Measurements from ENCODE around the gene IRF3. TPM values are rescaled to one million over a fixed set of nuclear protein-coding genes. Genes with fewer than 3 reads are reported as not detected.

Gene IRF3
- total RNA-seq, 1 experiment from 2014 or later = 189 TPM

DNA sequence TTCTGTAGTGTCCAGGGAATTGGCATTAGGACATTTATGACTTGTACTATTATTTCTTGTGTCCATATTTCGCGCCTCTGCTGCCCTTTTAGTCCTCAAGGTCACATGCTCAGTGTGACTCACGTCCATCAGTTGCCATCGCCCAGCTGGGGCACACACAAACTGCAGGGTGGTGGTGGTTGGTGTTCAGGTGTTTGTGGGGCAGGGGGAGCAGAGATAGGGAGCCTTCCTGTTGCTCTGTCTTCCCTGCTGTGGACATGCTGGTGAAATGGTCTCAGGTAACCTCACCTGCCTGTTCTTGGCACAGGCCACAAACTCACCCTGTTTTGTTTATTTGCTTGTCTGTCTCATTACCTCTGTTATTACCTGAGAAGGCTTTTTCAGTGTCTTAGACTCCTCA, 52.3 kb downstream of the IRF3 start:
- no peak overlapping the region for H3K27ac Mint-ChIP-seq (ENCODE audit: unreplicated experiment)
- no peak overlapping the region for H3K4me3 Mint-ChIP-seq (ENCODE audit: low read depth, unreplicated experiment)
- no TSS peak for BruUV-seq (replicated peaks)
- H3K27me3 Mint-ChIP-seq (ENCODE audit: unreplicated experiment) = no peaks in the 10 kb centered on the region
- DNase-seq = peak; percentile 27
- TF ChIP-seq, protein P1, sequence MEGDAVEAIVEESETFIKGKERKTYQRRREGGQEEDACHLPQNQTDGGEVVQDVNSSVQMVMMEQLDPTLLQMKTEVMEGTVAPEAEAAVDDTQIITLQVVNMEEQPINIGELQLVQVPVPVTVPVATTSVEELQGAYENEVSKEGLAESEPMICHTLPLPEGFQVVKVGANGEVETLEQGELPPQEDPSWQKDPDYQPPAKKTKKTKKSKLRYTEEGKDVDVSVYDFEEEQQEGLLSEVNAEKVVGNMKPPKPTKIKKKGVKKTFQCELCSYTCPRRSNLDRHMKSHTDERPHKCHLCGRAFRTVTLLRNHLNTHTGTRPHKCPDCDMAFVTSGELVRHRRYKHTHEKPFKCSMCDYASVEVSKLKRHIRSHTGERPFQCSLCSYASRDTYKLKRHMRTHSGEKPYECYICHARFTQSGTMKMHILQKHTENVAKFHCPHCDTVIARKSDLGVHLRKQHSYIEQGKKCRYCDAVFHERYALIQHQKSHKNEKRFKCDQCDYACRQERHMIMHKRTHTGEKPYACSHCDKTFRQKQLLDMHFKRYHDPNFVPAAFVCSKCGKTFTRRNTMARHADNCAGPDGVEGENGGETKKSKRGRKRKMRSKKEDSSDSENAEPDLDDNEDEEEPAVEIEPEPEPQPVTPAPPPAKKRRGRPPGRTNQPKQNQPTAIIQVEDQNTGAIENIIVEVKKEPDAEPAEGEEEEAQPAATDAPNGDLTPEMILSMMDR (IDR thresholded peaks at IDR 0.05; ENCODE audit: unreplicated experiment) = no peak
- H3K4me1 Mint-ChIP-seq (ENCODE audit: low read depth, unreplicated experiment) = peaks cover 15% of the 10 kb centered on the region
- no peaks in the 10 kb centered on the region for H3K9me3 Mint-ChIP-seq (ENCODE audit: low read depth, unreplicated experiment)
- intact Hi-C loops (cut with micrococcal nuclease; ENCODE audit: unreplicated experiment) = no loop called here
- peaks cover 69% of the 10 kb centered on the region for H3K36me3 Mint-ChIP-seq (ENCODE audit: insufficient read depth, unreplicated experiment)
- CTCF ChIA-PET = interaction anchor here (0.8 kb wide), 1 partner anchor 23 kb away, joined by 4 read pairs; no protein-coding TSS in a partner anchor

Small RNAs within 50 kb of the gene (microRNA-seq; reads per million reads assigned to microRNA genes)
- gene MIR5088 = not detected

Other genes with a start within 250 kb of the IRF3 start
- gene PTH2, start 242.4 kb downstream of the IRF3 start, total RNA-seq (2022) = not detected in 2 replicates
- not detected in 2 replicates for gene GFY, start 240.5 kb downstream of the IRF3 start, total RNA-seq (2022)
- gene SLC17A7, start 224.3 kb downstream of the IRF3 start, total RNA-seq (2022) = not detected in 2 replicates
- gene PIH1D1, start 214.0 kb downstream of the IRF3 start, total RNA-seq (2022) = 127 and 141 TPM in 2 replicates
- 34.4 and 36.1 TPM in 2 replicates for gene ALDH16A1, start 212.6 kb downstream of the IRF3 start, total RNA-seq (2022)
- 4.8 and 7.1 TPM in 2 replicates for gene FLT3LG, start 191.6 kb downstream of the IRF3 start, total RNA-seq (2022)
- 1,844 and 1,993 TPM in 2 replicates for gene RPL13A, start 178.2 kb downstream of the IRF3 start, total RNA-seq (2022)
- gene RPS11, start 169.4 kb downstream of the IRF3 start, total RNA-seq (2022) = 1,643 and 1,795 TPM in 2 replicates
- 80.8 and 95.4 TPM in 2 replicates for gene FCGRT, start 153.2 kb downstream of the IRF3 start, total RNA-seq (2022)
- 5.0 and 7.6 TPM in 2 replicates for gene RCN3, start 137.9 kb downstream of the IRF3 start, total RNA-seq (2022)
- gene NOSIP, start 85.3 kb downstream of the IRF3 start, total RNA-seq (2022) = 76.9 and 81.2 TPM in 2 replicates
- 19.0 and 22.1 TPM in 2 replicates for gene PRRG2, start 84.5 kb downstream of the IRF3 start, total RNA-seq (2022)
- gene PRR12, start 74.7 kb downstream of the IRF3 start, total RNA-seq (2022) = 51.4 and 53.0 TPM in 2 replicates
- gene RRAS, start 25.7 kb downstream of the IRF3 start, total RNA-seq (2022) = 70.4 and 82.2 TPM in 2 replicates
- 129 and 137 TPM in 2 replicates for gene SCAF1, start 23.6 kb downstream of the IRF3 start, total RNA-seq (2022)
- 66.5 and 70.8 TPM in 2 replicates for gene BCL2L12, start 76 bp upstream of the IRF3 start, total RNA-seq (2022)
- 350 and 369 TPM in 2 replicates for gene PRMT1, start 11.4 kb upstream of the IRF3 start, total RNA-seq (2022)
- gene ADM5, start 23.7 kb upstream of the IRF3 start, total RNA-seq (2022) = 17.0 and 18.5 TPM in 2 replicates
- gene CPT1C, start 25.3 kb upstream of the IRF3 start, total RNA-seq (2022) = 0.57 and 1.4 TPM in 2 replicates
- gene TSKS, start 97.4 kb upstream of the IRF3 start, total RNA-seq (2022) = not detected in 2 replicates
- 80.1 and 89.0 TPM in 2 replicates for gene AP2A1, start 101.1 kb upstream of the IRF3 start, total RNA-seq (2022)
- gene FUZ, start 147.4 kb upstream of the IRF3 start, total RNA-seq (2022) = 12.2 and 17.0 TPM in 2 replicates
- 89.7 and 95.8 TPM in 2 replicates for gene MED25, start 152.4 kb upstream of the IRF3 start, total RNA-seq (2022)
- gene PTOV1, start 185.3 kb upstream of the IRF3 start, total RNA-seq (2022) = 231 and 256 TPM in 2 replicates
- 185 and 189 TPM in 2 replicates for gene PNKP, start 201.7 kb upstream of the IRF3 start, total RNA-seq (2022)
- 58.9 and 65.2 TPM in 2 replicates for gene AKT1S1, start 211.5 kb upstream of the IRF3 start, total RNA-seq (2022)
- 54.7 and 56.9 TPM in 2 replicates for gene TBC1D17, start 211.8 kb upstream of the IRF3 start, total RNA-seq (2022)
- 8.2 and 10.7 TPM in 2 replicates for gene IL4I1, start 231.0 kb upstream of the IRF3 start, total RNA-seq (2022)

Data from Calu3 (cell line).